HUDEP-2 (cell line): ENCODE results near the gene CCDC86.

Source experiments
- DNase-seq, 76 experiments: peaks; one replicate each; lab custom pipeline; 2025; ENCODE audit not compliant: unreplicated experiment in 76 of 76; lab: John Stamatoyannopoulos, UW

The CCDC86 gene

GRCh38 chr11:60852117-60852981, 10.4 kb downstream of the CCDC86 start:
- no peak for DNase-seq

GRCh38 chr11:60852982-60853950, 11.4 kb downstream of the CCDC86 start:
- DNase-seq: no peak

- DNase-seq: peak in 29 of 76 experiments; percentile 6 to 57 (median 21)
These were observed 12.4 kb downstream of the CCDC86 start for GRCh38 chr11:60854140-60854846.

GRCh38 chr11:60854847-60855725, 13.2 kb downstream of the CCDC86 start:
- DNase-seq: no peak

GRCh38 chr11:60855726-60856633, 14.1 kb downstream of the CCDC86 start, which contains the start of gene PTGDR2:
TSS of gene PTGDR2 (minus strand) at chr11:60855950. CDS start at chr11:60853722, 2,228 bp downstream.
- DNase-seq: peak in 25 of 76 experiments; percentile 5 to 52 (median 26)

- DNase-seq: no peak
These were observed 15.7 kb downstream of the CCDC86 start for GRCh38 chr11:60857378-60858232.

- DNase-seq: no peak
These were observed 16.3 kb downstream of the CCDC86 start for GRCh38 chr11:60858236-60858635.

- DNase-seq: no peak
These were observed 17.0 kb downstream of the CCDC86 start for GRCh38 chr11:60858731-60859464.

GRCh38 chr11:60859616-60860250, 17.8 kb downstream of the CCDC86 start:
- no peak for DNase-seq

GRCh38 chr11:60860943-60861342, 19.0 kb downstream of the CCDC86 start:
- DNase-seq: no peak

GRCh38 chr11:60862171-60862570, 20.3 kb downstream of the CCDC86 start:
- DNase-seq: no peak

GRCh38 chr11:60863550-60864521, 21.9 kb downstream of the CCDC86 start:
- peak in 27 of 76 experiments; percentile 7 to 55 (median 25) for DNase-seq

- peak in 1 of 76 experiments; percentile 11 for DNase-seq
These were observed 23.1 kb downstream of the CCDC86 start for GRCh38 chr11:60864856-60865513.

- no peak for DNase-seq
These were observed 25.3 kb downstream of the CCDC86 start, which contains the start of gene ZP1 for GRCh38 chr11:60866911-60867870. TSS of gene ZP1 (plus strand) at chr11:60867542. CDS start at chr11:60867562, 20 bp downstream.
